HepG2 (cell line): Measurements from ENCODE around the gene TRIM62.

Source experiments
- CTCF ChIP-seq: sonication (generic); formaldehyde crosslinking; IDR thresholded peaks from 2 replicates; pipeline ENCODE4 v1.5.0; 2020; ENCODE audit warnings: mild to moderate bottlenecking, missing genetic modification reagents, moderate library complexity
- GABPA ChIP-seq, 2 experiments: IDR thresholded peaks; 2 replicates each; pipeline ENCODE4 v1.6.1; 2011 to 2016; ENCODE audit warnings: low read depth in 2 of 2, low read length in 1 of 2, missing biosample characterization in 1 of 2, missing genetic modification characterization in 1 of 2
- IRF1 ChIP-seq: sonication (generic); formaldehyde crosslinking; IDR thresholded peaks from 2 replicates; pipeline ENCODE4 v1.4.0; 2020; ENCODE audit warnings: low read depth, mild to moderate bottlenecking, missing genetic modification reagents
- POLR2AphosphoS2 ChIP-seq: IDR thresholded peaks from 2 replicates; pipeline ENCODE4 v1.6.1; 2011; ENCODE audit warnings: low read depth, low read length, improper control_type of control experiment
- RELA ChIP-seq: sonication (generic); formaldehyde crosslinking; IDR thresholded peaks from 2 replicates; pipeline ENCODE4 v1.4.0; 2020; ENCODE audit warnings: missing genetic modification reagents
- RERE ChIP-seq: IDR thresholded peaks from 2 replicates; pipeline ENCODE4 v1.6.1; 2016; ENCODE audit warnings: low read depth, missing genetic modification reagents, missing compliant biosample characterization
- RFX5 ChIP-seq: IDR thresholded peaks from 2 replicates; pipeline ENCODE4 v1.6.1; 2011; ENCODE audit warnings: low read depth, low read length, improper control_type of control experiment
- SETDB1 ChIP-seq: sonication (generic); formaldehyde crosslinking; IDR thresholded peaks from 2 replicates; pipeline ENCODE4 v1.5.1; 2020; ENCODE audit warnings: missing genetic modification reagents, mild to moderate bottlenecking, borderline replicate concordance
- TARDBP ChIP-seq: sonication (generic); formaldehyde crosslinking; IDR thresholded peaks from 2 replicates; pipeline ENCODE4 v1.8.0; 2022; ENCODE audit warnings: mild to moderate bottlenecking, missing genetic modification reagents
- TCF7 ChIP-seq: sonication (generic); IDR thresholded peaks from 2 replicates; pipeline ENCODE4 v1.6.1; 2016; ENCODE audit warnings: antibody characterized with exemption, low read depth
- ZBTB4 ChIP-seq: sonication (generic); formaldehyde crosslinking; IDR thresholded peaks from 2 replicates; pipeline ENCODE4 v1.4.0; 2020; ENCODE audit warnings: missing genetic modification reagents, mild to moderate bottlenecking, borderline replicate concordance
- ZIK1 ChIP-seq: sonication (generic); formaldehyde crosslinking; IDR thresholded peaks from 2 replicates; pipeline ENCODE4 v1.5.0; 2020; ENCODE audit warnings: mild to moderate bottlenecking, low read depth, missing genetic modification reagents, borderline replicate concordance

GRCh38 chr1:33165809-33166208 is 16.0 kb downstream of the TRIM62 start:
- TF ChIP-seq CTCF (CRISPR knock-in tag) (no peak), RELA (CRISPR knock-in tag) (no peak), ZBTB4 (CRISPR knock-in tag) (no peak), SETDB1 (no peak), TCF7 (no peak), IRF1 (no peak), RERE (CRISPR knock-in tag) (no peak), ZIK1 (CRISPR knock-in tag) (no peak), POLR2AphosphoS2 (no peak), RFX5 (no peak), TARDBP (no peak), GABPA (IDR thresholded peaks at IDR 0.05; ENCODE audit: low read depth, low read length) (no peak), GABPA (CRISPR knock-in tag; IDR thresholded peaks at IDR 0.05; ENCODE audit: low read depth) (no peak)
